GM21390 (cell line): ENCODE results near the gene NAT9.

Experiments
- ATAC-seq: cut with Tn5 transposase; IDR thresholded peaks from one replicate; pipeline ENCODE4 v1.9.1; 2021; ENCODE audit not compliant: unreplicated experiment

The NAT9 gene

DNA sequence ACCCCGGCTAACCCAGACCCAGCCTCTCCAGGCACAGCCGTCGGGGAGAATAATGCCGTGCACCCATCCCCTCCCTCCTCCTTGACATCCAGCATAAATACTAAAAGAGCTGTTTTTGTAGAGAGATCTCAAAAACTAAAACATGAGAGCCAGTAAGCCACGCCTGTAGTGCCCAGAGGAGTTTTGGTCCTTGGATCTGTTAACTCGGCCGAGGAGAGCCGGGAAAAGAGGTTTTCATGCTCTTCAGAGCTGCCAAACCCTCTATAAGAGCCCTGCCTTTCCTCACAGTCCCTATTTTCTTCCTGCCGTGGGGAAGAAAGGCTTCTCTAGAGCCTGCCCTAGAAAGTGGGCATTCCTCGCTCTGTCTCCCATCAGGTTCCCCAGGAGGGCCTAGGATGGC lies 30.2 kb upstream of the NAT9 start:
- no peak for ATAC-seq

DNA sequence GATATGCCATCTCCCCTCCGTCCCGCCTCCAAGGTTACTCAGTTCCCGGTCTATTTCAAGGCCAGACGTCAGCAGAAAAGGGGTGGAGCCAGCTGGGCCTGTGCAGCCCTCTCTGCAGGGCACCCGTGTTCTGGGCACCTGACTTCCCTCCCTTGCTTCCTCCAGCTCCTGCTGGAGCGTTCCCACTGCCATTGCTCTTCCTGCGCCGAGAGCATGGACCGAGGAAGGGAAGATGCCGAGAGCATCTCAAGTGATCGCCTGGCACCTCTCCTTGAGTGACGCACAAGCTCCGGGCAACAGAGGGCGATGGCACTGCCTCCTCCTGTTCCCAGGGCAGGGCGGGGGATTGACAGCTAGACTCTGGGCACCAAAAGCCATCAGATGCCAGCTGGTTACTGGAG lies 29.4 kb upstream of the NAT9 start:
- no peak for ATAC-seq

DNA sequence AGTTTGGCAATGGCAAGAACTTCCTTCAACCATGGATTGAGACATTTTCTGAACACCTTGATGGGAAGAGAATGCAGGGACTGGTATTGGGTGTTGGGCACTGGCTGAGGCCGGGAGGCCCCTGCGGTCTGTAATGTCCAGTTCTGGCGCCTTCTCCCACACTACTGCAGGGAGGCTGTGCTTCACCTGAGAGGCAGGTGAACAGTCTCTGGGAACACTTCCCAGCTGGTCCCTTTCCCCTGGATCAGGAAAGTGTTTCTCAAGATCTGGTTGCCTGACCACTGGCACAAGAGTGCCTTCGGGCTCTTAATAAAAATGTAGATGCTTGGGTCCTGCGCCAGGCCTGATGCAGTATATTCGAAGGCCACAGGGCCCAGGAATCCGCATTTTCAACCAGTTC lies 28.5 kb upstream of the NAT9 start:
- ATAC-seq = no peak

DNA sequence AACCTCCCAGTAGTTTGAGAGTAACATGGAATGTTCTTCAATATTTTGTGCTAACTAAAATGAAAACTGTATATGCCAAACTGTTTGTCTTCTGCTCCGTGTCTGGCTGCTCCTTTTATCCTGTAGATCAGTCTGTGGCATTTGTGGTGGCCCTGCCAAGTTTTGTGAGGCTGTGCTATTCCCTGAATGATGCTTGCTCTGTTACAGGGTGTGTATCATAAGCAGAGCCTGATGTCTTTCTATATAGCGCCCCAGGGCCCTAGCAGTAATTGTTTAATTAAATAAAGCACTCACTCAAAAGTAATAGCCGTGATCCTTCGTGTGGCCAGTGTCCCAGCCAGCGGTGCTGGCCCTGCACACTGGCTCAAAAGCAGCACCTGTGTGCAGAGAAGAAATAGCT lies 27.8 kb upstream of the NAT9 start:
- no peak for ATAC-seq

DNA sequence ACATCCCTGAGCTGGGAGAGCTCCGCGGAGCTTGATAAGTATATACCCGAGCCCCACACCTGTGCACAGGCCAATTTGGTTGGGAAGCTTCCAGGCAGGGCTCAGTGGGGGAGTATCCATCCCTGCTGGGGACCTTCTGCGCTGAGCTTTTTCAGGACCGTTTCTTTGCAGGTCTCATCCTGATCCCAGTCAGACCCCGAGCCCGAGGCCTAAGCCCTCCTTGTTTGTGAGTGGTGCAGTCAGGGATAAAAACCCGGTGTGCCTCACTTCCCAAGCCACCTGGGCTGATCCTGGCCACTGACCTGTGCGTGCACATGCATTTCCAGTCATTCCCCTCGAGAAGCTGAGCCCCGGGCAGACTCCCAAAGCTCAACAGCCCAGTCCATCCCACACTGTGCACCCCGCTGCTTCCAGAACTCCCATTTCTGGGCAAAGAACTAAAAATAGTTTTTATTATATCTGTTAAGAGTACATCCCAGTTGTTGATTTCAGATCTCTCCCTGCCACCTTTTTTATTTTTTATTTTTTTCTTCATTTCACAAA lies 27.3 kb upstream of the NAT9 start:
- no peak for ATAC-seq

DNA sequence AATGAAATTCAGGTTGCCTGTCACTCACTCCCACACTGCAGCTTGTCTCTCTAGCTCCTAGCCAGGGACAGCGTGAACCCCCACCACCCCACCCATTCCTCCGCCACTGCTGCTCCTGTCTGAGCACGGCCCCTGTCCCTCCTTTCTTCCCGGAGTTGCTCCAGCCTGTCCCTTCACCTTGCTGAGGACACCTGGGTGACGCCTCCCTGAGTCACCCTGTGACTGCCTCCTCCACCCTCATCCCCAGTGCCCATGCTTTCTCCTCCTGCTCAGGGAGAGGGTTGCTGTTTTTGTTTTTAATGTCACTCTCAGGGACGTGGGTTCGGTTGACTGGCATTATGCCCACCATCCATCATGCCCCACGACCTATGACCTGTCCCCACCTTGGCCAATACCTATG lies 25.8 kb upstream of the NAT9 start:
- ATAC-seq = no peak

DNA sequence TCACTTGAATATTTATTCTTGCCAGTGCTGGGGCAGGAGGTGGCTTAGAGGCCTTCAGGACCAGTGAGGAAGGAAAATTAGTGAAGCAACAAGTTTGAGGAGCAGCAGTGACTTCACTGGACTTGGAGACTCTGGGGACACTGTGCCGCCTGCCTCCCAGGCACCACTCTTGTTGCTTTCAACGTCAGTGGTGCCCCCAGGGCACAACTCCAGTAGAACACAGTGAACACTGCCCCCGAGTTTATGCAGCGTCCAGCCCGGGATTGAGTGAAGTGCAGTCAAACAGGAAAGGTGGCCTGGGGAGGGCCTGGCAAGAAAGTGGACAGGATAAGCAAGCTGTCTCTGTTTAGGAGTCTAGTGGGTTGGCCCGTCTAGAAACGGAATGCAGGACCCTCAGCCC lies 24.4 kb upstream of the NAT9 start:
- no peak for ATAC-seq

DNA sequence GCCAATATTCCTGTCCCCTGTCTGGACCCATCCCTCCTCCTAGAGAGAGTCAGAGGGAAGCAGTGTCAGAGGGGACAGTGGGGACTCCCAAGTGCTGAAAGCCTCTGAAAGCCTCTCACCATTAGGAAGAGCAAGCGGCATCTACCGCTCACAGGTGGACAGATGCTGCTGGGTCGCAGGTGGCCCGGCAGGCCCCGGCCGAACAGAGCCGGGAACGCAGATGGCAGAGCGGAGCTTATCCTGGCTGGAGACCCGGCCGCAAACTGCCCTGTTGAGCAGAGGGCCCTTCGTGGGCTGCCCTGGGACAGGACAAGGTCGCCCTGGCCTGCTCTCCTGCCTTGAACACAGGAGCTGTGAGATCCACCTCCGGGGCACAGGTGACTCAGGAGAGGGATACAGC lies 23.0 kb upstream of the NAT9 start:
- no peak for ATAC-seq

DNA sequence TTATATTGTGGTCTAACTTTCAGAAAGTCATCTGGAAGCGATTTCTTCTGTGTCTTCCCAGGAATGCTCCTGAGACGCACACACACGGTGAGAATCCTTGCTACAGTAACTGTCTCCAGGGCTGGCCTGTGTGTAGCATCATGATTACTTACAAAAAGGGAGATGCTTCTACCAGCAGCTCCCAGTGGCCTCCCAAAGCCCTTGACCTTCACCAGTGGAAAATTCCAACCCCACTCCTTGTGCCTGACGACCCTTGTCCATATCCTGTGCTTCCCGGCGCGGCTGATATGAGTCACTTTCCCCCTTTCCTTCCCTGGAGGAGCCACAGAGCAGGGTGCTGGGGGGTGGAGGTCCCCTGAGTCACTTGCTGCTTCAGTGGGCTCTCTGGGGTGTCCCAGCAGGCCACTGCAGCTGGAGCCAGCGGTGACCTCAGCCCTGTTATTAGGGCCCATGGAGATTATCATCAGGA lies 22.1 kb upstream of the NAT9 start:
- no peak for ATAC-seq

DNA sequence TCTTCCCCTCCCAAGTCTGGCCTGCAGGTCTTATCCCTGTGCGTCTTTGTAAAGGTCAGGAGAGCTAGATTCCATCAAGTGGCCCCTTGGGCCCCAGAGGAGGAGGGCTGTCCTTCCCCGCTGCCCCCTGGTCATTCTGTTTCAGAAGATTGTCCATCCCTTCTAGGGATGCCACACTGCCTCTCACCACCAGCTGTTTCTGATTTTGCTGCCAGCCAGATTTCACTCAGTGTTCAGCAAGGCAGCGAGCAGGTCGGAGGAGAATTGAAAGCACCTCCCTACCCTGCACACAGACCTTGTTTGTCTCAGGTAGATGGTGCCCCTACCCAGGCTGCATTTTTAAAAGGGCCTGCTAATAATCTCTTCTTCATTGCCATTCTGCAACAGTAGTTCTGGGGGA lies 21.7 kb upstream of the NAT9 start:
- ATAC-seq = no peak

DNA sequence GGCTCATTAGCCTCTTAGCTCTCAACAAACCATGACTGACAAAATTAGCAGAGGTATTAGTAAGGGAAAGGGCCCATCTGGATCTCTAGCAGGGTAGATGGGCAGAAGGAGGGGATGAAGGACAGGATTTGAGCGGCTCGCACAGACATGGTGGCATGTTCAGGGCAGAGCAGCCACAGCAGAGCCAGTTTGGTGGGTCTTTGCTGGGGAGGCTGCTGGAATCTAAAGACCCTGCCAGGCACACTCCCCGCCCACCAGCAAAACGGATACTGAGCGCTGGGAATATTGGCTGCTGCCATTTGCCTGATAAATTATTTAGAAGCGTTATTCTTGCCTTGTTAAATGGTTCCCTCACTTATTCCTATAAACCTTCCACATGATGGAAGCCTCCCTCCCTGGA lies 20.7 kb upstream of the NAT9 start:
- ATAC-seq = no peak

DNA sequence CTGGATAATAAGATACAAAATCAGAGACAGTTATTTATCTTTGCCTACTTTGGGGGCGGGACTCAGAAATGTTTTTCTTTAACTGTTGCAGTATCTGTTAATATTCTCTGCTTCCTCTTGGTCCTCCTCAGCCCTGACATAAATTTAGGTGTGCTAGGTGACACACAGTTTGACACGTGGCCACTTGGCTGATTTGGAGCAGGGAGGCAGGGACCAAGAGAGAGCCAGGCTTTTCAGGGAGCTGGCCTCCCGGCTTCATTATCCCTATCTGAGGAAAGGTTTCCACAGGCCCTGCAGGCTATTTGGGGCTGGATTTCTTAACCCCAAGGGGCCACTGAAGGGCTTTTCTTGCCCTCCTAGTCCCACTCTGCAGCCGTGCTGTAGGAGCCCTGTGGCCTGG lies 20.1 kb upstream of the NAT9 start:
- no peak for ATAC-seq

DNA sequence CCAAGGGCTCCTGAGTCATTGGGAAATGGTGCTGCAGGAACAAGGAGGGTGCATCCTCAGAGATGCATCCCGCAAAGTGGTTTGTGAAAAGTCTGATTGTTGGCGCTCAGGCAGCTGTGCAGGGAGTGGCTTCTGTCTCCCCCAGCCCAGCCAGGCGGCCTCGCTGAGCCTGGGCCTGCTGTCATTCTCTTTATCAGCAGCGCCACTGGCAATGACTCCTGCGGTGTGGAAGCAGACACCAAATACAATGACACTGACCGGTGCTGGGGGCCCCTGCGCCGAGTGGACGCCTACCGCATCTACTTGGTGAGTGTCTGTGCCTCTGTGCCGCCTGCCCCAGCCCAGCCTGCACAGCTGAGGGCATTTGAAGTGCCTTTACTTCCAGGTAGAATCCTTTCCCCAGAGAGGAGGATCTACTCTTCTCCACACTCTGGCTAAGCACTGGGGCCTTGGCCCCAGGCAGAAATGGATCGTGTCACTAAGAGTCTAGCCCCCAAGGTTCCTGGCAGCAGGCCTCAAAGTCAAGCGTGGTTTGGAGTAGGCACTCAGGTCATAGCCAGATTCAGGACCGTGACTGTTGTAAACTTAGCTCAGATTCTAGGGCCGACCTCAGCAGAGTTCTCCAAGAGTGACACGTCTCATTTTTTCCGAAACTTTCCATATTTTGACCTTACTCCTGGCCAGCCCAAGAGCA lies 19.3 kb upstream of the NAT9 start:
- ATAC-seq = no peak

DNA sequence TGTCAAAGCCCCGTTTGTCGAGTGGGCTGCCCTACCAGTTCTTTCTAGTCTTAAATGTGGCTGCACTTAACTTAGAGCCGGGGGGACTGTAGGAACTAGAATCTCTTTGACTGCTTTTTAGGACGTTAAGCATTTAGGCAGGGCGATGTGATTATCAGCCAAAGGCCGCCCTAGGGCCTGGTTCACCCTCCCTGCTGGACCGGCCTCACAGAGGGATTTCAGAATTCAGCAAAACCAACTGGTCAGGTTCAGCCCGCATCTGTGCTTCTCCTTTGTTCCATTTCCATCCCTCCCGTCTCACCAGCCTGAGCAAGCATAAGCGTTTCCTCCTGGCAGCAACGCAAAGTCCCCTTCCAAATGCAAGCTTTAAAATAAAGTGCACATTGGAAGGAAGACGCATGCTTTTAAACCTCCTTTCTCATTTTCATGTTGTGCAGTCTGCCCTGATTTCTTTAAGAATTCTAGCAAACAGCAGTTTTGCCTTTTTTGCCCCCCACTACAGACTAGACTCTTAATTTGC lies 16.5 kb upstream of the NAT9 start:
- no peak for ATAC-seq

DNA sequence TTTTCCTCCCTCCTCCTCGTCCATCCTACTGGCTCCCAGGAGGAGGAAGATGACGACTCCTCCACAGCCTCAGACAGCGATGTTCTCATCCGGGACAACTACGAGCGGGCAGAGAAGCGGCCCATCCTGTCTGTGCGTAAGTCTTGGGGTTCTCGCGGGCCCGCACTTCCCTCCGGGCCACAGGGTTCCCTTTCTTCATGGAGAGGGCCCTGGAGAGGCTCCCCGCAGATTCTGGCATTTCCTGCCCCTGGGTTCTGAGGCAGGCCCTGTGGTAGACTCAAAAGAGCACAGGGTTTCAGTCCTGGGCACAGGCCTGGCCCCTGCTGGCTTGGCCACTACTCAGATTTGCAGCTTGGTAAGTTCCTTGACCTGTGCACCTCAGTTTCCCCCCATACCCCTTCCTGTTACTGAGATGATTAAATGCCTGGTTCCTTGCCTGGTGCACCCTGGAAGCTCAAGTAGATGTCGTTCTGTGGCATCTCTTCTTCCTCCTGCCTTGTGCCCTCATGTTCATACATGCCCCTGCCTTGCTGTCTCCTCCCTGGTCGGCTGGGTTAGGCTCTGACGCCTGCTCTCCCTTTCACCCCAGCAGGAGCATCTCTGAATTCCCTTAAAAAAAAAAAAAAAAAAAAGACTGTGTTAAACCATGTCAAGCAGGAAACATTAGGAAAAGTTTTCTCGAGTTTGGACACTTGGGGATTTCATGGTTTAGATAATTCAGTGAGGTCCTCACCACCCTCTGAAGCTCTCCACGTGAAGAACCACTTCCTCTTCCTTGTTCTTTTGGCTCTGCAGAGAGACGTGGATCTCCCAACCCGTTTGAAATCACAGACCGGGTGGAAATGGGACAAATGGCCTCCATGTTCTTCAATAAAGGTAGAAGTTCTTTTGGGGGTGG lies 14.3 kb upstream of the NAT9 start:
- no peak for ATAC-seq

DNA sequence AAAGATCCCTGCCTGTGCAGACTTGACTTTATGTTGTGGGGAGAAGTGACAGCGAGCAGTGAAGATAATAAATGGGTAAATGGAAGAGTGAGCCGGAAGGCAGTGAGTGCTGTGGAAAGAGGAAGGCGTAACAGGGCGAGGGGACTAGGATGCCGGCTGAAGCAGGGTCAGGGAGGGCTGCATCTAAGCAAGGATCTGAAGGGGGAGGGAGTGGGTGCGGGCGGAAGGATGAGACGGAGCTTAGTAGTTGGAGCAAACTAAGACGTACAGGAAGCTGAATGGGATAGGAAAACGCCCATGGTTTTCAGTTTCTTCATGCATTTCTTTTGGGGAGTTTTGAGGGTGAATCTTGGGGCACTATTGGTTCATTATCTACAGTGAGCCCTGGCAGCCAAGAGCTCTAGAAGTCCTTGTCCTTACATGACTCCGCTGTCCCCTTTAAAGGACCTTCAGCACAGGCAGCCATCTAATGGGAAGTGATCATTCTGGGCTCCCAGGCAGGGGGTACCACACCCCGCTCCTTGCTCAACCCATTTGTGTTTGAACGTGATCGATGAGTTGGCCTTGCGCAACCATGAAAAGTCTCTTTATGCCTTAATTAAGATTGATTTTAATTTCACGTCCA lies 10.4 kb upstream of the NAT9 start:
- no peak for ATAC-seq

DNA sequence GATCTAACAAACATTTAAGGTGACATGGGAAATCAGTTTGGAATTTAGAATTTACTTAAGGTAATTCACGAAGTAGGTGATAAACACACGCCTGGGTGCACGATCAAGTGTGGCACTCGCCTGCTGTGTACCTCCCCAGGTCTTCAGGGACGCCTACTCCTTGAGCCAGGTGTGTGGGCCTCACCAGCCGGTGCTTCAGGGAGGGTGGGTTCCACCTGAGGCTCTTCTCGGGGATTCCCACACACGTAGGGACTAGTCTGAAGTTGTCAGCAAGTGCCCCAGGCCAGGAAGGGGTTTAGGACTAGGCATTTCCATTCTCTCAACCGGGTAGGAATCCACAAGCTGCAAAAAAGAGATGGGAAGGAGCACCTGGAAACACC lies 9.8 kb upstream of the NAT9 start:
- no peak for ATAC-seq

DNA sequence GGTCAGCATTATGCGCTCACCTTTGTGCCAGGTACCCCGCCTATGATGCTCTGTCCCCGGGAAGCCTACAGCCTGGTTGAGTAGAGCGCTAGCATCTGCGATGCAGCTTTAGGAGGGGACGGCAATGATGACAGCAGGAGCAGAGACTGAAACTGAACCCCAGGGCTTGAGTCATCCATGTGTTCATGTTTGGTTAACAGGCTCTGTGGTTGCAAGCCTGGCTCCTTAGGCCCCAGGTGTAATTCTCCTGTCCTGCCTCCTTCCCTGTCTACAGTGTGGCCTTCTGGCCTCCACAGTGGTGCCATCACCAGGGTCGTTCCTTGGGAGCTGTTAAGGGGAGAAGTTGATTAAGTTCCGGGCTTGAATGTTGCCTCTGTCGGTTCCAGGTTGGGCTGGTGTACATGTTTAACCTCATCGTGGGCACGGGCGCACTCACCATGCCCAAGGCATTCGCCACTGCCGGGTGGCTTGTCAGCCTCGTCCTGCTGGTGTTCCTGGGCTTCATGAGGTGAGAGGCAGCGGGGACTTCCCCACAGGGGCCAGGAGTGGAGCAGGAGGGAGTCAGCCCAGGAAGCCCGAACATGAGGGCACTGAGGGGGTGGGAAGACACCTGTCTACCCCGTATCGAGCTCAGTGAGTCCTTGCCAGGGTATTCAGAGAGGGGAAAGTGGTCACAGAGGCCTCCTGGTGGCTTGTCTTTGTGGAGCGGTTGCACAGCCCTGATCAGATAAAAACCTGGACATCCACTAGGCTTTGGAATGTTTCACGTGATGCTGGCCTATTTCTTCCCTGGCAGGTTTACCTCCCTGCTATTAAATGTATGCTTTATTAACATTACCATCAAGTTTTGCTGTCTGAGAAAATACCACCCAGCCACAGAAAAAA lies 9.2 kb upstream of the NAT9 start:
- no peak for ATAC-seq

DNA sequence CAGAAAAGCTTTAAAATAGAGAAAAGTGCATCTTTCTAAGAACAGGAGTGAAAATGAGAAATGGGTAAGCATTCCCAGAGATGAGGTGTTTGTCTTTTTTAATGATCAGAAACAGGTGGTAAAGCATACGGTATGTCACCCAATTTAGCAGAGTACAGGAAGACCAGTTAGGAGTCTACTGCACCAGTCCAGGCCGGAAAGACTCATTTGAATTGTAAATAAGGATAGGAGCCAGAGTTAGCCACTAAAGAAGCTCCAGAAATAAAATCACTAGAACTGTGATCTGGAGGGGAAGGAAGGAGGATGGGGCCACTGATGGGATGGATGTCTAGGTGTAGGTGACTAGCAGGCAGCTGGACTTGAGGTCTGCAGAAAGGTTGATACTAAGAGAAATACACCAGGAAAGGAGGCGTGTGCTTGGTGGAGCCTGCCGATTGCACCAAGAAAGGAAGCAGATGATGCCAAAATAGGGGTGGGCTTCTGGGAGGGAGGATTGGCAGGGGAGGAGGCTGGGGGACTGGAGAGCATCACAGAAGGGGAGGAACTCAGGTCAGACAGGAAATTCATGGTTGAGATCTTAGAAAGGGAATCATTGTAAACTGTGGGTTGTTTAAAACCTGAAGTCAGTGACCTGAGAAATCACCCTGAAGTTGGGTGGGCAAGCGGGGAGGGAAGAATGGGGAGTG lies 8.1 kb upstream of the NAT9 start:
- no peak for ATAC-seq

DNA sequence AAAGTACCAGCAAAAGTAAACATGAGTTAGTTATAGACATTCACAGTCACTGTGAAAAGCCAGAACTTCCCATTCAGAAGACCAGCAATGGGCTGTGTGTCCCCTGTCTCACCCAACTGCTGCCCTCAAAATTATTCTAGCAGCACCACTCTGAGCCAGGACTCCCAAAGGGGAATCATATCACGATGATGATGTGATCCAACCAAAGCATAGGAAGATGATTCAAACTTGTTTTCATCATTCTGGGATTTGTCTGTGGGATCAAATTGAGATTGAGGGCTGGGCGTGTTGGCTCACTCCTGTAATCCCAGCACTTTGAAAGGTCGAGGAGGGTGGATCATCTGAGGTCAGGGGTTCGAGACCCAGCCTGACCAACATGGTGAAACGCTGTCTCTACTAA lies 6.4 kb upstream of the NAT9 start:
- no peak for ATAC-seq
